HG03575 (cell line): ENCODE data around the gene TEAD4.

Experiments
- ATAC-seq: cut with Tn5 transposase; IDR thresholded peaks from one replicate; pipeline ENCODE4 v1.9.1; 2021; ENCODE audit not compliant: unreplicated experiment, insufficient number of reproducible peaks, low FRiP score; ENCODE audit errors: extremely low read depth

Gene TEAD4

DNA sequence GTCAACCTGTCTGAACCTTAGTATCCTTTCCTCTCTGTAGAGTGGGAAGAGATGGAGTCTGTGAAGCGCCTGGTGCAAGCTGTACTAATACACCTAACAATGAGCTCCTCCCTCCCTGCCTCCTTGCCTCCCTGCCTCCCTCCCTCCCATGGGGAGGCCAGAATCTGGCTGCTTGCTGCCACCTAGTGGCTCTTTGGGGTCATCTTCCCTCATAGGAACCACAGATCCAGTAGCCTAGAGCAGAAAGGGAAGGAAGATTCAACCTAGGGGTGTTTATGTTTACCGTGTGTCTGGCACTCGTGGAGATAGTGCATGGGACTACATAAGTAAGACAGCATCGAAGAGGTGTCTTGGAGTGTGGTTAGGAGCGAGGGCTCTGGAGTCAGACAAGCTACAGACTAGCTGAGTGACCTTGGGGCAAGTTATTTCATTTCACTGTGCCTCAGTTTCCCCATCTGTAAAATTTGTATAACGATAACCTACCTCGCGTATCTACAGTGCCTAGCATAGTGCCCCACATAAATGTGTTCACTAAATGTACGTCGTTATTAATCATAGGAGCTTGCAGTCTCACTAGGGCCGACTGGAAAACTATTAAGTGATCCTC lies 82.5 kb downstream of the TEAD4 start:
- no peak for ATAC-seq

DNA sequence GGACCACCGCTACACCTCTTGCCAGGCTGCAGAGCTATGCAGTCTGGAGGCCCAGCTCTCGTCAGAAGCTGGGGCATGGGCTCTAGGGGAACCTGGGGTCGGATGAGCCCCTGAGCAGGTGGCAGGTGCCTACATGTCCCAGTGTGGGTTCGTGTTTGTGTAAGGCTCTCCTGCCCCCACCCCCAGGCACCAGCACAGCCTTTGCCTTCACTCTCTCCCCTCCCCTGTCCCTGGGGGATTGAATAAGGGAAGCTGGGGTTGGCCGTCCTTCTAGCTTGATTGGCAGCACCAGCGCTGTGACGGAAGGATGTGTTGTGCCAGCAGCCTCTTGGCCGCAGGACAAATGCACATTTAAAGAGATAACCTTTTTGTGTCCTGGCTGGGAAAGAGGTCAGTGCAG lies 83.2 kb downstream of the TEAD4 start:
- no peak for ATAC-seq

- ATAC-seq: no peak
Measured at GRCh38 chr12:3042826-3043225, 83.6 kb downstream of the TEAD4 start.

DNA sequence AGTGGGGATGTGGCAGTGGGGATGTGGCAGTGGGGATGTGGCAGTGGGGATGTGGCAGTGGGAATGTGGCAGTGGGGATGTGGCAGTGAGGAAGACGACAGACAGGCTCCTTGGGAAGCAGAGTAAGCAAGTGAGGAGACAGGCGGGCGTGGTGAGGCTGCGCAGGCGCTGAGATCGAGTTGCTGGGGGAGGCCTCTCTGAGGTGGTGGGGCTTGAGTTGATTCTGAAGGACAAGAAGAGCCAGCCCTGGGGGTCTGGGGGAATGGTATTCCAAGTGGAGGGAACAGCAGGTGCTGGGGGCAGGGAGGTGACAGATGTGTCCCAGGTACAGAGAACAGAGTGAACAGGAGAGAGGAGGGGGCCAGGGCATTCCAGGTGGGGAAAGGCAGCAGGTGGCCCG lies 84.2 kb downstream of the TEAD4 start:
- ATAC-seq: no peak

DNA sequence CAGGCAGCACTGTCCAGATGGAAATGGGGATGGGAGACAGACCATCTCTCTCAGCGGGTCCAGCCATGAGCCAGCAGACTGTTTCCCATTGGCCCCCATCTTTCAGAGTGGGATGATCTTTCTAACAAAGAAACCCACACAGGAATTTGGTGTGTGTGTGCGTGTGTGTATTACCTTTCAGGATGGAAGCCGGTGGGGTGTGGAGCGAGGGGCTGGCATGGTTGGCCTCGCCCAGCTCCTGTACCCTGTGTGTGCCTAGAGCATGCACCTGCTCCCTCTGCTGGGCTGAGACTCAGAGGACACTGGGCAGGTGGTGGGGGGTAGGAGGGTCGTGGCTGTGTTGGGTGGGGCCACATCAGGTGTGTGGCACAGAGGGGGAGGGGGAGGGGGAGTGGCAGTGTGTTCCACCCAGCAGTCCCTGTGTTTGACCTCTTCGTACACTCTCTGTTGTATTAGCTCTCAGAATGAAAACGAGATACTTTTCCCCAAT lies 85.0 kb downstream of the TEAD4 start:
- ATAC-seq: no peak

- no peak for ATAC-seq
Measured at GRCh38 chr12:3045494-3045893, 86.3 kb downstream of the TEAD4 start.

- ATAC-seq: no peak
Measured at GRCh38 chr12:3045989-3046388, 86.8 kb downstream of the TEAD4 start.

GRCh38 chr12:3046441-3047200 lies 87.4 kb downstream of the TEAD4 start:
- no peak for ATAC-seq

- ATAC-seq: no peak
Measured at GRCh38 chr12:3047961-3048360, 88.8 kb downstream of the TEAD4 start.

GRCh38 chr12:3048540-3048939 lies 89.3 kb downstream of the TEAD4 start:
- ATAC-seq: no peak

- ATAC-seq: no peak
Measured at GRCh38 chr12:3049176-3049575, 90.0 kb downstream of the TEAD4 start.

DNA sequence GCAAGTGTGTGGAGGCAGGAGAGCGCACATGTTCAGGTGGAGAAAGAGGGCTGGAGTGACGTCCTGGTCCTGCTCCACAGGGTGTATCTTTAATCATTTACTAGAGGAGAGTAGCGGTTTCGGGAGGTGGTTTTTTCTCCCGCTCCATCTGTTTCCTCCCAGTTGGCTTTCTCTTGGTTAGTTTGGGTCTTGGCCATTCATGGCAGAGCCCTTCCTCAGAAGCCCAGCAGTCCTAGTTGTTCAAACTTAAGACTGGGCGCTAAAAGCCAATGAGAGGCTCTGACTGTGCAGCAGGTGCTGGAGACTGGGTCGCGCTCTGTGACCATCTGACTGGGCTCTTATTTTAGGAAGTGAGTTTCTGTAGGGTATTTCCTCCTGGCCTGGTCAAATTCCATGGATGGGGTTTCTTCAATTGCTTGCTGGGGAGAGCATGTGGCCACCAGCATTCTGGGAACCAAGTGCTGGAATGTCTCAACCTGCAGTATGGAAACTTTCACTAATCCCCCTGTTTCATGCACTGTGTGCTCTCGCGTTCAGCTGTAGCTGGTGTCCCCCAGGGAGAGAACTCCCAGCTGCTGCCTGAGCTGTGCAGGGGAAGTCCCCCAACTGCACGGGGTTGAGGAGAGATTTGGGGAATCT lies 90.5 kb downstream of the TEAD4 start:
- no peak for ATAC-seq

DNA sequence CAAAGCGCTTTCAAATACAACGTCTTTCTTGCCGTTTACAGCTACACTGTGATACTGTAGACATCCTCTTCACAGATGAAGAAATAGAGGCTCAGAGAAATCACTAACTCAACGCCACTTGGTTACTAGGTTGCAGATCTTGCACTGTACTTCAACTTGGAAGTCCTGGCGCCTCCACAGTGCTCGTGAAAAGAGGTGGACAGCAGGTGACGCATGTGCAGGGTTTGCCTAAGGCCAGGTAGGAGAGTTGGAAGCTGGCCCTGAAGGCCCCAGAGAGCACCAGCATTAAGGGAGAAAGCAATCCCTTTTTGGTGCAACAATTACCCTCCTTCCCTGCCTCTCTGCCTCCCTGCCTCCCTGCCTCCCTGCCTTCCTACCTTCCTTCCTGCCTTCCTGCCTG lies 95.2 kb downstream of the TEAD4 start:
- ATAC-seq: no peak

DNA sequence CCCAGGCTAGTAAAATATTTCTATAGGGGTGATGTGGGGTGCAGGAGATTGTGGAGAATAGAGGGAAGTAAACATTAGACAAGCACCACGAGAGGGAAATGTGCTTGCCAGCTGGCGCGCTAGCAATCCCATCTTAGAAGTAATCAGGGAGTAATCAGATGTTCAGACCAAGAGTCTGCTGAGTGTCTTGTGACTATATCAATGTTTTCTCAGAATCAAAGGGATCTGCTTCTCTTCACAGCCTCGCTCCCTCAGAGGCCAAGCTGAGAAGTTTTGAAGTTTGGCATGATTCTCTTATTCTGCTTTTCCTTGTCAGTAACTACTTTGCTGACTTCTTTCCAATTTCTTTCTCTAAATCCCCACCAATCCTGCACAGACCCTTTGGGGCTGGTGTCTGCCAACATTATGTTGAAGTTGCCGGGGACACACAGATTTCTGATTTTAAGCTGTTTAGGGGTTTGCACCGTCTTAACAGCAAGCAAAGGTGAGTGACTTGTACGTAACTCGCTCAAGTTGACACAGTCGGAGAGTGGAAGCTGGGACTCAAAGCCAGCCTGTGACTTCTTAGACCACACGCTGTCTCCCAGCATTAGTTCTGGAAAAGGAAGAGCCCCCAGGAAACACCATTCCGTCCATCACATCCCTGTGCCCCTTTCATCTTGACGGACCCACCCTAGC lies 96.0 kb downstream of the TEAD4 start:
- ATAC-seq: no peak

DNA sequence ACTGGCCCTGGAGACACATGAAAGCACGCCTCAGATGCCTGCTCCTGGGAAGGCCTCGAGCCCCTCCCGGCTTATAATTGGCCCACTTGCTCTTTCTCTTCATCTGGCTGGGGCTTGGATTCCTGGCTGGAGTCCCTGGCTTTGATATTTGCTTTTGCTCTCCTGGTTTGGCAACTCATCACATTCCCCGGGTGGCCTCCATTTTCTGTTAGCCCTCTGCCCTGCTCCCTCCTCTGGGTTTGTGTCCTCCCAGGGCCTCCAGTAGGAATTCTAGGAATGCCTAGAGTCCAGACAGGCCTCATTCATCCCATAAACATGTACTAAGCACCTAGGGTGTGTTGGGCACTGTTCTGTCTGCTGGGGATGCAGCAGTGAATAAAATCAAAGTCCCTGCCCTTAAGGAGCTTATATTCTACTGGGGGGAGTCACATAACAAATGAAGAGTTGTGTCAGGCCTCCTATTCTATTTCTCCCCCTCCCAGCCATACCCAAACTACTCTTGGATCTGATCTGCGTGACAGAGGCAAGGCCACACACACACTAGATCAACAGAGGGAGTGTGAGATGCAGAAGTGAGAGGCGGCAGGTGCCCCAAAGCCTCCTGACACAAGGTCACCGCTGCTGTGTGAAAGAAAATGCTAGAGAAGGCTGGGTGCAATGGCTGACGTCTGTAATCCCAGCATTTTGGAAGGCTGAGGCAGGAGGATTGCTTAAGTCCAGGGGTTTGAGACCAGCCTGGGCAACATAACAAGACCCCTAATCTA lies 96.7 kb downstream of the TEAD4 start:
- ATAC-seq: no peak

DNA sequence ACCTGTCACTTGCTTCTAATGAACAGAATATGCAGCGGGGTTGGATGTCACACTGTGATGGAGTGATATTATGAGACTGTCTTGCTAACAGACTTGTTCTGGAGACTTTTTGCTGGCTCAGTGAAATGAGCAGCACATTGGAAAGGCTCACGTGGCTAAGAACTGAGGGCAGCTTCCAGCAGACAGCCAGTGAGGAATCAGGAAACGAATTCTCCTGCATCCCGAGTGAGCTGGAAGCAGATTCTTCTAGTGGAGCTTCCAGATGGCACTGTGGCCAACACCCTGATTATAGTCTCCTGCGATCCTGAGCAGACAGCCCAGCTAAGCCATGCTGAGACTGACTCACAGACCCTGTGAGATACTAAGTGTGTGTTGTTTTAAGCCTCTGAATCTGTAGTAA lies 101.9 kb downstream of the TEAD4 start:
- no peak for ATAC-seq

DNA sequence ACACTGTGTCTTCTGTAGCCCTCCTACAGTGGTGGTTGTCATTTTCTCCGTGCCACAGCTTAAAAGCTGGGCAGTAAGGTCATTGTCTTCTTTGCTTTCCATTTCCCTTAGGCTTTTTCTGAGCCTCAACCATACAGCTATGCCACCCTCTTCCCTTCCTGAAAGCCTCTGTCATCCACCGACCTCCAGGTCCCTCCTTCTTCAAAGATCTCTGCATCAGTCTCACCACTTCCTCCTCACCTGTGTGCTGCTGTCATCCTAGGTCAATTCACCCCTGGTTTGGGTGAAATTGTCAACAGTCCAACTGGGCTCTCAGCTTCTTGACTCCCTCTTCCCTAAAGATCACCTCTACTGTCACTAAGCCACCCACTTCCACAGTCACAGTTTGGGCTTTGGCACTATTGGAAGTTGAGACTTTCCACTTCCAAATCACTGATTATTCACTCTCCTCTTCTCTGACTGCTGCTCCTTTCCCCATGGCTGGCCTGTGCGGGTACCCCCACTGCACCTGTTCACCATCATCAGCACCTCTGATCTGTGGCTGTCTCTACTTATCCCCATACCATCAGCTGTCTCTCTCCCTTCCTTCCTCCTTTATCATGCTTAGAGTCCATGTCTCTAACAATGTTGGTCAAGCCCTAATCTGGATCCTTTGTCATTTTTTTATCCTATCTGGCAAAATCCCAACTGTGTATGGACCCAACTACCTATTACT lies 102.5 kb downstream of the TEAD4 start:
- ATAC-seq: no peak

- no peak for ATAC-seq
Measured at GRCh38 chr12:3065300-3065699, 106.1 kb downstream of the TEAD4 start.
